ENCODE measurements around the gene MTG1.
A peak's percentile ranks its signal among the peaks of the same experiment; 100 is the strongest.
"Not testable (repeated sequence)": the region's sequence is repeated elsewhere in the genome, so short reads cannot be mapped to it uniquely, and the experiment has no call there.

Gene MTG1

GRCh38 chr10:133379152-133379800, 14.7 kb upstream of the MTG1 start, which contains the start of gene PAOX:
TSS of gene PAOX (plus strand) at chr10:133379262. CDS start at chr10:133379317, 55 bp downstream.
- peak; percentile 59 to 78 for DNase-seq (ENCODE audit: low read depth in 2 of 2)
- TF ChIP-seq CTCF (IDR thresholded peaks at IDR 0.05; ENCODE audit: low read depth, low read length), result no peak
- H3K4me3 ChIP-seq (replicated peaks in 1 of 2; ENCODE audit: low read depth in 2 of 2, low read length in 2 of 2), result peak within 1 kb of the TSS; percentile 66 to 69

DNA sequence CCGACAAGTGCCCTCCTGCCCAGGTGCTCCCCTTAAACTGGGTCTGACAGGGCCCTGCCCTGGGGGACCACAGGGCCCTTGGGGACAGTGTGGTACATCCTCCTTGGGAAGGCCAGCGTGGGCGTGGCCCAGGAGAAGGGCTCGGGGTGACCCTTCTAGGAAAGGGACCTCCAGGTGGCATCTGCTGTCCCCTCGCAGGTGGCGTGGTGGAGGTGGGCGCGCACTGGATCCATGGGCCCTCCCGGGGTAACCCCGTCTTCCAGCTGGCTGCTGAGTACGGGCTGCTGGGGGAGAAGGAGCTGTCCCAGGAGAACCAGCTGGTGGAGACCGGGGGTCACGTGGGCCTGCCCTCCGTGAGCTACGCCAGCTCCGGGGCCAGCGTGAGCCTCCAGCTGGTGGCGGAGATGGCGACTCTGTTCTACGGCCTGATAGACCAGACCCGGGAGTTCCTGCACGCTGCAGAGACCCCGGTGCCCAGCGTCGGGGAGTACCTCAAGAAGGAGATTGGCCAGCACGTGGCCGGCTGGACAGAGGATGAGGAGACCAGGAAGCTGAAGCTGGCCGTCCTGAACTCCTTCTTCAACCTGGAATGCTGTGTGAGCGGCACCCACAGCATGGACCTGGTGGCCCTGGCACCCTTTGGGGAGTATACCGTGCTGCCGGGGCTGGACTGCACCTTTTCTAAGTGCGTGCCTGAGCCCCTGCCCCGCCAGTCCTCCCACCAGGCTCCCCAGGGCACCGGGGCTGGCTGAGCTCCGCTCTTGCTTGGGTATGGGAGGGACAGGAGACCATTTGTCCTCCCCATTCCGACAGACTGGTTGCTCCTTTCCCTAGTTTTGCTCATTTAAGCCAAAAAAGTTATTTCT, 13.9 kb upstream of the MTG1 start:
- H3K4me3 ChIP-seq (replicated peaks in 1 of 2; ENCODE audit: low read depth in 2 of 2, low read length in 2 of 2), result peak overlapping the region; percentile 51 to 54
- no peak for TF ChIP-seq CTCF (IDR thresholded peaks at IDR 0.05; ENCODE audit: low read depth, low read length)
- DNase-seq (ENCODE audit: low read depth in 2 of 2), result no peak

- no peak for TF ChIP-seq CTCF (IDR thresholded peaks at IDR 0.05; ENCODE audit: low read depth, low read length)
- H3K4me3 ChIP-seq (replicated peaks in 1 of 2; ENCODE audit: low read depth in 2 of 2, low read length in 2 of 2), result no peak overlapping the region
- no peak for DNase-seq (ENCODE audit: low read depth in 2 of 2)
Observed at GRCh38 chr10:133381036-133381435, 12.9 kb upstream of the MTG1 start.

DNA sequence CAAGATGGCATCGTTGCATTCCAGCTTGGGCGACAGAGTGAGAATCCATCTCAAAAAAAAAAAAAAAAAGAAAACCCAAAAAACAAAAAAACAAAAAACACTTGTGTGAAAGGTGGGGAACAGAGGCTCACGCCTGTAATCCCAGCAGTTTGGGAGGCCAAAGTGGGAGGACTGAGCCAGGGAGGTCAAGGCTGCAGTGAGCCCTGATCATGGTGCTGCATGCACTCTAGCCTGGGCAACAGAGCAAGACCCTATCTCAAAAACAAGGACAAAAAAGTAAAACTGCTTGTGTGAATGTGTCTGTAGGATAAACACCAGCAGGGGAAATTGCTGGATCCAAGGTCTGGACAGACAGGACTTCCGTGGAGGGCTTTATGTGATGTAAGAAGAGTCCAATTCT, 10.4 kb upstream of the MTG1 start:
- no peak for TF ChIP-seq CTCF (IDR thresholded peaks at IDR 0.05; ENCODE audit: low read depth, low read length)
- no peak for DNase-seq (ENCODE audit: low read depth in 2 of 2)
- no peak overlapping the region for H3K4me3 ChIP-seq (replicated peaks in 1 of 2; ENCODE audit: low read depth in 2 of 2, low read length in 2 of 2)

DNA sequence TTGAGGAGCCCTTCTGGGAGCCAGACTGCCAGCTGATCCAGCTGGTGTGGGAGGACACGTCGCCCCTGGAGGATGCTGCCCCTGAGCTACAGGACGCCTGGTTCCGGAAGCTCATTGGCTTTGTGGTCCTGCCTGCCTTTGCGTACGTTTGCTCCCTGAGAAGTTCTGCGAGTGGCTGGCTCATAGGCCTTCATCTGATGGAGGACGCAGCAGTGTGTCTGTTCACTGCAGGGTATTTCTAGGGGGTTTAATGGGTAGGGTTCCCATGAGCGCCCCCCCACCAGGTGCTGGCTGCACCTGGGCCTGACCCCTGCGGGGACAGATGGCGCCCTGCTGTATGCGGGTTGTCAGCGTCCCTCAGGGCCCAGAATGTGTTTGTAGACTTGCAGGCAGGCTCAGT, 9.9 kb upstream of the MTG1 start:
- DNase-seq (ENCODE audit: low read depth in 2 of 2), result no peak
- no peak overlapping the region for H3K4me3 ChIP-seq (replicated peaks in 1 of 2; ENCODE audit: low read depth in 2 of 2, low read length in 2 of 2)
- TF ChIP-seq CTCF (IDR thresholded peaks at IDR 0.05; ENCODE audit: low read depth, low read length), result no peak

- TF ChIP-seq CTCF (IDR thresholded peaks at IDR 0.05; ENCODE audit: low read depth, low read length), result no peak
Observed at GRCh38 chr10:133385214-133385613, 8.7 kb upstream of the MTG1 start.

GRCh38 chr10:133386951-133387350, 7.0 kb upstream of the MTG1 start:
- H3K4me3 ChIP-seq (replicated peaks in 1 of 2; ENCODE audit: low read depth in 2 of 2, low read length in 2 of 2); DNase-seq (ENCODE audit: low read depth in 2 of 2): not testable (repeated sequence)

More at GRCh38 chr10:133385214-133385613, 8.7 kb upstream of the MTG1 start:
- DNase-seq (ENCODE audit: low read depth in 2 of 2), result no peak
- no peak overlapping the region for H3K4me3 ChIP-seq (replicated peaks in 1 of 2; ENCODE audit: low read depth in 2 of 2, low read length in 2 of 2)

Measured in cardiac fibroblast (primary cell).